Endothelial cell of umbilical vein (primary cell): ENCODE data around the gene QDPR. TPM values are rescaled to one million over a fixed set of nuclear protein-coding genes. Genes with fewer than 3 reads are reported as not detected.

Experiments used
- BruUV-seq: library from RNA; stranded (reverse); fragments of 400-500 nt; replicated peaks from 2 replicates; lab custom pipeline; 2021; lab: Mats Ljungman, UMichigan
- CTCF ChIA-PET: fragments of 300-600, 350-600 bp; sonication (Branson Sonifier 250); formaldehyde crosslinking; loops from one replicate; lab custom pipeline; 2021; ENCODE audit warnings: antibody characterized with exemption, inconsistent platforms; lab: Charles Lee
- POLR2A ChIA-PET: fragments of 300-600, 350-600 bp; sonication (Branson Sonifier 250); formaldehyde crosslinking; loops from one replicate; lab custom pipeline; 2021; ENCODE audit warnings: antibody characterized with exemption, inconsistent platforms; lab: Charles Lee
- DNase-seq: peaks from one replicate; pipeline ENCODE4 v3.0.0-alpha.2; 2011; ENCODE audit warnings: low read depth, low spot score
- FAIRE-seq: peaks from 2 replicates; lab custom pipeline; 2011; peaks lifted over from hg19 to GRCh38; lab: Jason Lieb, UNC
- H2AFZ ChIP-seq: 2 replicates; pipeline ENCODE4 v1.6.0; 2012; ENCODE audit warnings: low read depth, low read length, control low read depth, inconsistent platforms
- H3K27ac ChIP-seq: 2 replicates; pipeline ENCODE4 v1.5.1; 2011; ENCODE audit warnings: low read depth, mild to moderate bottlenecking, control low read depth, low read length, moderate library complexity; ENCODE audit not compliant: insufficient read depth
- H3K27me3 ChIP-seq, 2 experiments: 2 replicates each; pipeline versions ENCODE4 v1.6.0 to v1.6.1; 2011; ENCODE audit warnings: low read length in 2 of 2, mixed read lengths in 1 of 2; ENCODE audit not compliant: control insufficient read depth in 2 of 2, insufficient read depth in 2 of 2
- H3K36me3 ChIP-seq, 2 experiments: 2 replicates in 1 of 2; 3 replicates in 1 of 2; pipeline ENCODE4 v1.5.1; 2011; ENCODE audit warnings: low read length in 2 of 2, mild to moderate bottlenecking in 1 of 2, moderate library complexity in 1 of 2; ENCODE audit not compliant: control insufficient read depth in 2 of 2, insufficient read depth in 2 of 2; ENCODE audit errors: extremely low read depth in 1 of 2
- H3K4me1 ChIP-seq: 3 replicates; pipeline ENCODE4 v1.5.1; 2011; ENCODE audit warnings: mild to moderate bottlenecking, low read length; ENCODE audit not compliant: control insufficient read depth, insufficient read depth; ENCODE audit errors: extremely low read depth
- H3K4me2 ChIP-seq: 2 replicates; pipeline ENCODE4 v1.6.1; 2011; ENCODE audit warnings: low read length, control low read depth, mixed read lengths; ENCODE audit not compliant: insufficient read depth
- H3K4me3 ChIP-seq, 3 experiments: fragments of 200-600 bp in 1 of 3; sonication (generic), shearing (Covaris generic) in 1 of 3; replicated peaks in 1 of 3; 2 replicates each; pipeline ENCODE4 v1.5.1; 2011 to 2016; ENCODE audit warnings: control low read depth in 3 of 3, low read length in 3 of 3, mild to moderate bottlenecking in 2 of 3, inconsistent platforms in 1 of 3, low read depth in 1 of 3, moderate library complexity in 1 of 3; ENCODE audit not compliant: insufficient read depth in 1 of 3
- H3K79me2 ChIP-seq: 2 replicates; pipeline ENCODE4 v1.6.0; 2012; ENCODE audit warnings: low read length, inconsistent platforms; ENCODE audit not compliant: control insufficient read depth, insufficient read depth
- H3K9ac ChIP-seq: replicated peaks from 2 replicates; pipeline ENCODE3; 2011; ENCODE audit warnings: low read length, control low read depth; ENCODE audit not compliant: insufficient read depth; ENCODE audit errors: extremely low read depth
- H3K9me1 ChIP-seq: replicated peaks from 3 replicates; pipeline ENCODE4 v1.6.0; 2011; ENCODE audit warnings: mild to moderate bottlenecking, low read length; ENCODE audit not compliant: control insufficient read depth, insufficient read depth; ENCODE audit errors: extremely low read depth
- H3K9me3 ChIP-seq: replicated peaks from 2 replicates; pipeline ENCODE4 v1.5.1; 2012; ENCODE audit warnings: low read length, inconsistent platforms; ENCODE audit not compliant: control insufficient read depth, insufficient read depth
- H4K20me1 ChIP-seq: replicated peaks from 2 replicates; pipeline ENCODE3; 2011; ENCODE audit warnings: mild to moderate bottlenecking, low read length; ENCODE audit not compliant: control insufficient read depth, insufficient read depth; ENCODE audit errors: extremely low read depth
- CTCF ChIP-seq, 2 donors: IDR thresholded peaks; 1 replicate in 1 of 2; 2 replicates in 1 of 2; pipeline ENCODE4 v1.5.1; 2011; ENCODE audit warnings: low read length in 2 of 2, mild to moderate bottlenecking in 2 of 2, moderate library complexity in 2 of 2, control low read depth in 1 of 2, inconsistent platforms in 1 of 2, low read depth in 1 of 2; ENCODE audit not compliant: insufficient read depth in 1 of 2; ENCODE audit errors: extremely low read depth in 1 of 2
- EZH2 ChIP-seq: IDR thresholded peaks from 2 replicates; pipeline ENCODE4 v1.6.1; 2012; ENCODE audit warnings: borderline replicate concordance, low read depth, mild to moderate bottlenecking, moderate library complexity, low read length, inconsistent platforms; ENCODE audit not compliant: severe bottlenecking
- FOS ChIP-seq: IDR thresholded peaks from 2 replicates; pipeline ENCODE4 v1.6.1; 2011; ENCODE audit warnings: mild to moderate bottlenecking, low read length, moderate library complexity, borderline replicate concordance; ENCODE audit not compliant: insufficient read depth
- GATA2 ChIP-seq: IDR thresholded peaks from 2 replicates; pipeline ENCODE4 v1.7.0; 2011; ENCODE audit warnings: low read depth, mild to moderate bottlenecking, moderate library complexity, mixed read lengths, low read length; ENCODE audit not compliant: insufficient read length, insufficient read depth
- JUN ChIP-seq: IDR thresholded peaks from 2 replicates; pipeline ENCODE4 v1.6.1; 2011; ENCODE audit warnings: borderline replicate concordance, low read depth; ENCODE audit not compliant: insufficient read length, insufficient read depth
- MAX ChIP-seq: IDR thresholded peaks from 2 replicates; pipeline ENCODE4 v1.6.1; 2011; ENCODE audit not compliant: insufficient read depth, insufficient read length
- MYC ChIP-seq: IDR thresholded peaks from one replicate; pipeline ENCODE4 v1.6.1; 2011; ENCODE audit warnings: mild to moderate bottlenecking, low read depth, low read length
- POLR2A ChIP-seq: IDR thresholded peaks from 2 replicates; pipeline ENCODE4 v1.6.1; 2012; ENCODE audit warnings: low read depth, mild to moderate bottlenecking, control low read depth, low read length
- POLR2AphosphoS5 ChIP-seq: IDR thresholded peaks from 2 replicates; pipeline ENCODE4 v1.6.1; 2012; ENCODE audit warnings: low read depth, mild to moderate bottlenecking, control low read depth, low read length, moderate library complexity; ENCODE audit not compliant: insufficient read depth
- dilution Hi-C: fragments of 300-500 bp; cut with MboI; formaldehyde crosslinking; loops from one replicate; pipeline ENCODE4 v1.15.0; 2019; ENCODE audit warnings: low sequenced_read_pairs; ENCODE audit not compliant: extremely low pct_ligation_motif_present
- intact Hi-C: fragments of 100-400 bp; cut with micrococcal nuclease; formaldehyde crosslinking; loops from one replicate; pipeline ENCODE4 v1.10.0; 2022
- polyA plus RNA-seq, 4 experiments: library from polyadenylated mRNA; depleted of rRNA in 3 of 4; stranded (reverse) in 3 of 4; unstranded in 1 of 4; fragments of >200 nt; gene quantifications; 2 replicates each; pipeline versions ENCODE4 v1.2.1 to v1.2.3, GENCODE V29; 2011 to 2012; ENCODE audit warnings: missing spikeins in 1 of 4
- total RNA-seq: library from RNA; stranded (reverse); gene quantifications from 2 replicates; pipeline ENCODE4 v1.2.3, GENCODE V29; 2021

QDPR gene
- total and polyA plus RNA-seq, 2 donors (not counting 3 experiments of a cell fraction or from before 2014, with no cell fraction given) = 20.5 to 20.9 TPM

GRCh38 chr4:17544831-17545234 is 32.9 kb upstream of the QDPR start:
- H3K9ac ChIP-seq = no peak overlapping the region
- CTCF ChIA-PET = interaction anchor here (1.7 kb wide), 1 partner anchor 91 kb away, joined by 4 read pairs; no protein-coding TSS in a partner anchor
- H3K9me1 ChIP-seq = no peaks in the 10 kb centered on the region
- H4K20me1 ChIP-seq = no peaks in the 10 kb centered on the region
- no peaks in the 10 kb centered on the region for H3K9me3 ChIP-seq
- intact Hi-C loops (no loop called here), dilution Hi-C loops (no loop called here)
- FAIRE-seq (no peak), DNase-seq (peak; percentile 11)
- H3K27ac ChIP-seq = no peak overlapping the region
- peaks cover 2 to 3% of the 10 kb centered on the region in 2 experiments for H3K27me3 ChIP-seq
- no TSS peak for BruUV-seq
- POLR2A ChIA-PET = no interaction called here
- no peaks in the 10 kb centered on the region for H3K79me2 ChIP-seq
- no peak overlapping the region for H2AFZ ChIP-seq
- H3K36me3 ChIP-seq = no peaks in the 10 kb centered on the region
- TF ChIP-seq JUN = no peak
- TF ChIP-seq GATA2 = no peak
- no peak for TF ChIP-seq POLR2AphosphoS5
- TF ChIP-seq EZH2 = no peak
- TF ChIP-seq CTCF (IDR thresholded peaks at IDR 0.05; ENCODE audit: extremely low read depth in 1 of 2, insufficient read depth in 1 of 2, low read depth in 1 of 2, low read length in 2 of 2) = no peak
- TF ChIP-seq POLR2A = no peak
- TF ChIP-seq MAX = no peak
- TF ChIP-seq MYC = no peak
- TF ChIP-seq FOS = no peak
- no peak overlapping the region for H3K4me2 ChIP-seq
- no peak overlapping the region for H3K4me3 ChIP-seq
- H3K4me1 ChIP-seq = peaks cover 4% of the 10 kb centered on the region
